GM23338 (cell line): ENCODE data around the gene AK6.
"Not testable (repeated sequence)": the region's sequence is repeated elsewhere in the genome, so short reads cannot be mapped to it uniquely, and the experiment has no call there.

Experiments used
- CTCF ChIP-seq, 2 experiments: fragments of 200-600 bp in 1 of 2; sonication (generic) in 1 of 2; conservative IDR thresholded peaks; 2 replicates each; pipeline versions ENCODE4 v1.5.1 to v1.6.1; 2016 to 2017; ENCODE audit warnings: antibody characterized with exemption in 2 of 2, low read depth in 2 of 2, mild to moderate bottlenecking in 2 of 2, moderate library complexity in 1 of 2
- EZH2 ChIP-seq: fragments of 200-600 bp; sonication (generic); IDR thresholded peaks from one replicate; pipeline ENCODE4 v1.8.0; 2017; ENCODE audit warnings: antibody characterized with exemption, mild to moderate bottlenecking, low read depth; ENCODE audit not compliant: unreplicated experiment
- EZH2phosphoT487 ChIP-seq: fragments of 200-600 bp; sonication (generic); IDR thresholded peaks from one replicate; pipeline ENCODE4 v1.8.1; 2018; ENCODE audit warnings: antibody characterized with exemption; ENCODE audit not compliant: unreplicated experiment
- POLR2AphosphoS5 ChIP-seq: IDR thresholded peaks from 2 replicates; pipeline ENCODE4 v1.6.1; 2016; ENCODE audit warnings: antibody characterized with exemption, low read depth
- ZNF331 ChIP-seq: fragments of 250-450 bp; sonication (Bioruptor Pico); IDR thresholded peaks from 2 replicates; pipeline ENCODE4 v1.5.0; 2020; ENCODE audit warnings: low read depth, mild to moderate bottlenecking, moderate library complexity
- TF ChIP-seq, protein P1 (sequence below): IDR thresholded peaks from one replicate; pipeline ENCODE4 v1.6.1; 2018; ENCODE audit warnings: antibody characterized with exemption; ENCODE audit not compliant: unreplicated experiment

DNA sequence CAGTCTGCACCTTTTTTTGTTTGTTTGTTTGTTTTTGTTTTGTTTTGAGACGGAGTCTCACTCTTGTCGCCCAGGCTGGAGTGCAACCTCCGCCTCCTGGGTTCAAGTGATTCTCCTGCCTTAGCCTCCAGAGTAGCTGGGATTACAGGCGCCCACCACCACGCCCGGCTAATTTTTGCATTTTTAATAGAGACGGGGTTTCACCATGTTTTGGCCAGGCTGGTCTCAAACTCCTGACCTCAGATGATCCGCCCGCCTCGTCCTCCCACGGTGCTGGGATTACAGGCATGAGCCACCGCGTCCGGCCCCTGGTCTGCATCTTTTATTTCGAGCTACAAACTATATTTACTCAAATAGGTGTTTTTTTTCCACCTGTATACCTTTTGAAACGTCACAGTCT lies 1.0 kb upstream of the AK6 start:
- TF ChIP-seq CTCF (conservative IDR thresholded peaks at IDR 0.05; ENCODE audit: low read depth in 2 of 2); EZH2; EZH2phosphoT487; POLR2AphosphoS5; ZNF331: not testable (repeated sequence)
- TF ChIP-seq, protein P1, sequence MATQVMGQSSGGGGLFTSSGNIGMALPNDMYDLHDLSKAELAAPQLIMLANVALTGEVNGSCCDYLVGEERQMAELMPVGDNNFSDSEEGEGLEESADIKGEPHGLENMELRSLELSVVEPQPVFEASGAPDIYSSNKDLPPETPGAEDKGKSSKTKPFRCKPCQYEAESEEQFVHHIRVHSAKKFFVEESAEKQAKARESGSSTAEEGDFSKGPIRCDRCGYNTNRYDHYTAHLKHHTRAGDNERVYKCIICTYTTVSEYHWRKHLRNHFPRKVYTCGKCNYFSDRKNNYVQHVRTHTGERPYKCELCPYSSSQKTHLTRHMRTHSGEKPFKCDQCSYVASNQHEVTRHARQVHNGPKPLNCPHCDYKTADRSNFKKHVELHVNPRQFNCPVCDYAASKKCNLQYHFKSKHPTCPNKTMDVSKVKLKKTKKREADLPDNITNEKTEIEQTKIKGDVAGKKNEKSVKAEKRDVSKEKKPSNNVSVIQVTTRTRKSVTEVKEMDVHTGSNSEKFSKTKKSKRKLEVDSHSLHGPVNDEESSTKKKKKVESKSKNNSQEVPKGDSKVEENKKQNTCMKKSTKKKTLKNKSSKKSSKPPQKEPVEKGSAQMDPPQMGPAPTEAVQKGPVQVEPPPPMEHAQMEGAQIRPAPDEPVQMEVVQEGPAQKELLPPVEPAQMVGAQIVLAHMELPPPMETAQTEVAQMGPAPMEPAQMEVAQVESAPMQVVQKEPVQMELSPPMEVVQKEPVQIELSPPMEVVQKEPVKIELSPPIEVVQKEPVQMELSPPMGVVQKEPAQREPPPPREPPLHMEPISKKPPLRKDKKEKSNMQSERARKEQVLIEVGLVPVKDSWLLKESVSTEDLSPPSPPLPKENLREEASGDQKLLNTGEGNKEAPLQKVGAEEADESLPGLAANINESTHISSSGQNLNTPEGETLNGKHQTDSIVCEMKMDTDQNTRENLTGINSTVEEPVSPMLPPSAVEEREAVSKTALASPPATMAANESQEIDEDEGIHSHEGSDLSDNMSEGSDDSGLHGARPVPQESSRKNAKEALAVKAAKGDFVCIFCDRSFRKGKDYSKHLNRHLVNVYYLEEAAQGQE, result not testable (repeated sequence)
